MCF 10A (cell line): ENCODE results near the gene ARHGEF26. TPM values are rescaled to one million over a fixed set of nuclear protein-coding genes. Genes with fewer than 3 reads are reported as not detected.

ENCODE experiments used
- BruUV-seq: library from RNA; stranded (reverse); fragments of 400-500 nt; replicated peaks from 2 replicates; lab custom pipeline; 2021; lab: Mats Ljungman, UMichigan
- CTCF ChIA-PET: fragments of 300-600 bp; sonication (Branson Sonifier 250); formaldehyde crosslinking; extraction: SDS; loops from one replicate; lab custom pipeline; 2021; ENCODE audit warnings: antibody characterized with exemption, inconsistent platforms; lab: Yijun Ruan, JAX
- POLR2A ChIA-PET: fragments of 300-600, 350-650 bp; sonication (Branson Sonifier 250); formaldehyde crosslinking; extraction: SDS; loops from one replicate; lab custom pipeline; 2020; ENCODE audit warnings: antibody characterized with exemption, inconsistent platforms; lab: Yijun Ruan, JAX
- DNase-seq: peaks from one replicate; pipeline ENCODE4 v3.0.0-alpha.2; 2018; ENCODE audit not compliant: unreplicated experiment
- H3K27ac Mint-ChIP-seq: one replicate; pipeline ENCODE4 v1.8.0; 2022; ENCODE audit warnings: mild to moderate bottlenecking, low read depth, mixed read lengths; ENCODE audit not compliant: unreplicated experiment
- H3K27me3 Mint-ChIP-seq: one replicate; pipeline ENCODE4 v1.8.0; 2022; ENCODE audit warnings: mixed read lengths; ENCODE audit not compliant: insufficient read depth, unreplicated experiment
- H3K36me3 Mint-ChIP-seq: one replicate; pipeline ENCODE4 v1.8.0; 2022; ENCODE audit warnings: mild to moderate bottlenecking, moderate library complexity, mixed read lengths; ENCODE audit not compliant: insufficient read depth, unreplicated experiment
- H3K4me1 Mint-ChIP-seq: one replicate; pipeline ENCODE4 v1.8.0; 2022; ENCODE audit warnings: mixed read lengths; ENCODE audit not compliant: insufficient read depth, unreplicated experiment
- H3K4me3 Mint-ChIP-seq: one replicate; pipeline ENCODE4 v1.8.0; 2022; ENCODE audit warnings: mild to moderate bottlenecking, moderate library complexity, mixed read lengths; ENCODE audit not compliant: unreplicated experiment
- H3K9me3 Mint-ChIP-seq: one replicate; pipeline ENCODE4 v1.8.0; 2022; ENCODE audit warnings: mixed read lengths; ENCODE audit not compliant: unreplicated experiment
- intact Hi-C: fragments of 100-400 bp; cut with micrococcal nuclease; formaldehyde crosslinking; loops from 2 replicates; pipeline ENCODE4 v1.14.1; 2022
- total RNA-seq: library from RNA; stranded (reverse); gene quantifications from 2 replicates; pipeline ENCODE4 v1.2.3, GENCODE V29; 2022
- TF ChIP-seq, protein P1 (sequence below): fragments of 200-600 bp; IDR thresholded peaks from one replicate; pipeline ENCODE4 v1.8.0; 2022; ENCODE audit warnings: antibody characterized with exemption, mild to moderate bottlenecking; ENCODE audit not compliant: unreplicated experiment

The ARHGEF26 gene
- total RNA-seq, 1 experiment from 2014 or later: 0.63 TPM

DNA sequence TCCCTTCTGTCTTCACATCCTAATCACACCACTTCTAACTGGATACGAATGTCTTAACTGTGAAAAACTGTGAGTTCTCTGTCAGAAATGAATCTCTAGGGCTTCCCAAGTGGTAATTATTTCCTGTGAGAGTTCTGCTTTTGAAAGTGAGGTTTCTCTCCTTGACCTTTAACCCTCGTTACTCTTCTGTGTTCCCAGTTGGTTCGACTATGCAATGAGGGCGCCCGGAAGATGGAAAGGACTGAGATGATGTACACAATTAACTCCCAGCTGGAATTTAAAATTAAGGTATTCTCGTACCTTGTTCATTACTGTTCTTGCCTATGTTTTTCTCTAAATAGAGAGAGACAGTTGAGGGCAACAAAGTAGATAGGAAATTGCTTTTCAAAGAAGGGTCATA, 96.5 kb downstream of the ARHGEF26 start:
- H3K9me3 Mint-ChIP-seq: no peaks in the 10 kb centered on the region
- no peaks in the 10 kb centered on the region for H3K27me3 Mint-ChIP-seq
- peaks cover 6% of the 10 kb centered on the region for H3K36me3 Mint-ChIP-seq
- DNase-seq: no peak
- ChIA-PET CTCF (no interaction called here), POLR2A (interaction anchor here (1.0 kb wide), 1 partner anchor 12 kb away, joined by 3 read pairs; no protein-coding TSS in a partner anchor)
- intact Hi-C loops: no loop called here
- H3K27ac Mint-ChIP-seq: no peak overlapping the region
- H3K4me1 Mint-ChIP-seq: no peaks in the 10 kb centered on the region
- no peak overlapping the region for H3K4me3 Mint-ChIP-seq
- TF ChIP-seq, protein P1, sequence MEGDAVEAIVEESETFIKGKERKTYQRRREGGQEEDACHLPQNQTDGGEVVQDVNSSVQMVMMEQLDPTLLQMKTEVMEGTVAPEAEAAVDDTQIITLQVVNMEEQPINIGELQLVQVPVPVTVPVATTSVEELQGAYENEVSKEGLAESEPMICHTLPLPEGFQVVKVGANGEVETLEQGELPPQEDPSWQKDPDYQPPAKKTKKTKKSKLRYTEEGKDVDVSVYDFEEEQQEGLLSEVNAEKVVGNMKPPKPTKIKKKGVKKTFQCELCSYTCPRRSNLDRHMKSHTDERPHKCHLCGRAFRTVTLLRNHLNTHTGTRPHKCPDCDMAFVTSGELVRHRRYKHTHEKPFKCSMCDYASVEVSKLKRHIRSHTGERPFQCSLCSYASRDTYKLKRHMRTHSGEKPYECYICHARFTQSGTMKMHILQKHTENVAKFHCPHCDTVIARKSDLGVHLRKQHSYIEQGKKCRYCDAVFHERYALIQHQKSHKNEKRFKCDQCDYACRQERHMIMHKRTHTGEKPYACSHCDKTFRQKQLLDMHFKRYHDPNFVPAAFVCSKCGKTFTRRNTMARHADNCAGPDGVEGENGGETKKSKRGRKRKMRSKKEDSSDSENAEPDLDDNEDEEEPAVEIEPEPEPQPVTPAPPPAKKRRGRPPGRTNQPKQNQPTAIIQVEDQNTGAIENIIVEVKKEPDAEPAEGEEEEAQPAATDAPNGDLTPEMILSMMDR: no peak
- no TSS peak for BruUV-seq

DNA sequence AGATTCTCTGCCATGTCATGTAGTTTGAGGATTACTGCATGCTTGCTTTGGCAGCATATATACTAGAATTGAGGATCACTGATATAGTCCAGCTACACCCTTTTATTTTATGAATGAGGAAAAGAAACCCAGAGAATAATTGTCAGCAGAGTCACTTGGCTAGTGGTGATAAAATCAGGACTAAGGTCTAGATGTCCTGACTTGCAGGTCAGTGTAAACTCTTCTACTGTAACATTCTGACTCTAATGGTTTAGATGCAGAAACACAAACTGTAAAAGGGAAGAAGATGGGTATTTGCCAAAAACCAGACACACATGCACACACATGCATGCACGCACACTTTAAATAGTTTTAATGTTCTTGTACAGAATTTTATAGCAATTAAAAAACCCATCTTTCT, 97.5 kb downstream of the ARHGEF26 start:
- no peak overlapping the region for H3K4me3 Mint-ChIP-seq
- no peak overlapping the region for H3K27ac Mint-ChIP-seq
- BruUV-seq: no TSS peak
- H3K36me3 Mint-ChIP-seq: peaks cover 6% of the 10 kb centered on the region
- TF ChIP-seq, protein P1: no peak
- ChIA-PET CTCF (no interaction called here), POLR2A (interaction anchor here (1.0 kb wide), 1 partner anchor 11 kb away, joined by 3 read pairs; no protein-coding TSS in a partner anchor)
- H3K4me1 Mint-ChIP-seq: no peaks in the 10 kb centered on the region
- intact Hi-C loops: no loop called here
- DNase-seq: no peak
- no peaks in the 10 kb centered on the region for H3K27me3 Mint-ChIP-seq
- no peaks in the 10 kb centered on the region for H3K9me3 Mint-ChIP-seq

DNA sequence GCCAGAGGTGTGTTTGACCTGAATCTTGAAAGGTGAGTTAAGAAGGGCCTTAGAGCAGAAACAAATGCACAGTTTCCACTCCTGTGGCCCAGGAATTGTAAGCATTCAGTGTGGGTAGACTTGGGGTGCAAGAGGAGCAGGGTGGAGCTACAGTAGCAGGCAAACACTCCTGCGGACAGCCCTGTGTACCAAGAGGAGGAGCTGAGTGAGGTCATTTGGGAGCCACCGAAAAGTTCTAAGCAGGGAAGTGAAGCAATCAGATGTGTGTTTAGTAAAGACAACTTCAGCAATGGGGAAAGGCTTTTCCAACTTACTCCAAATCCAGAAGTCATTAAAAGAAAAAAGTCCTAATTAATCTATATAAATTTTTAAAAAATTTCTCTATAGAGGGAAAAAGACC, 99.3 kb downstream of the ARHGEF26 start:
- no peak for DNase-seq
- CTCF ChIA-PET: interaction anchor here (1.3 kb wide), 1 partner anchor 32 kb away, joined by 3 read pairs; no protein-coding TSS in a partner anchor
- Mint-ChIP-seq H3K36me3 (no peaks in the 10 kb centered on the region), H3K4me3 (no peak overlapping the region), H3K4me1 (no peaks in the 10 kb centered on the region), H3K27ac (no peak overlapping the region), H3K9me3 (no peaks in the 10 kb centered on the region), H3K27me3 (no peaks in the 10 kb centered on the region)
- TF ChIP-seq, protein P1: no peak
- POLR2A ChIA-PET: no interaction called here
- BruUV-seq: no TSS peak
- intact Hi-C loops: no loop called here

DNA sequence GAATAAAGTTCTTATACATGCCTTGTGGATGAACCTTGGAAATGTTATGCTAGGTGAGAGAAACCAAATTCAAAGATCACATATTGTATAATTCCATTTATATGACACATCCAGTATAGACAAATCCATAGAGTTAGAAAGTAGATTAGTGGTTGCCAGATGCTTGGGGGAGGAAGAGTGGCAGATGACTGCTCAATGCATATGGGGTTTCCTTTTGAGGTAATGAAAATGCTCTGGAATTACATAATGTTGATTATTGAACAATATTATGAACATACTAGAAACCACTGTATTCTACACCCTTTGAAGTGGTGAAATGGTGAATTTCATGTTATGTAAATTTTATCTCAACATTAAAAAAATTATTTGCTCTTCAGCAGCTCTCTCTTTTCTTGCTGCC, 102.3 kb downstream of the ARHGEF26 start:
- POLR2A ChIA-PET: no interaction called here
- TF ChIP-seq, protein P1: no peak
- intact Hi-C loops: no loop called here
- no peak overlapping the region for H3K4me3 Mint-ChIP-seq
- no peaks in the 10 kb centered on the region for H3K9me3 Mint-ChIP-seq
- CTCF ChIA-PET: interaction anchor here (0.6 to 1.2 kb wide), 2 partner anchors 11 to 444 kb away, joined by 3 read pairs; no protein-coding TSS in a partner anchor
- no peak for DNase-seq
- H3K27ac Mint-ChIP-seq: no peak overlapping the region
- no peaks in the 10 kb centered on the region for H3K36me3 Mint-ChIP-seq
- no peaks in the 10 kb centered on the region for H3K27me3 Mint-ChIP-seq
- H3K4me1 Mint-ChIP-seq: no peaks in the 10 kb centered on the region
- BruUV-seq: no TSS peak
